Keratinocyte (primary cell): ENCODE data around the gene PRR13.

Source experiments
- EZH2 ChIP-seq: IDR thresholded peaks from one replicate; pipeline ENCODE4 v1.6.1; 2012; ENCODE audit warnings: inconsistent platforms, mild to moderate bottlenecking, low read length, moderate library complexity
- TF ChIP-seq, protein P1 (sequence below), 3 experiments: IDR thresholded peaks in 1 of 3; conservative IDR thresholded peaks in 1 of 3; optimal IDR thresholded peaks in 1 of 3; 2 replicates in 2 of 3; 3 replicates in 1 of 3; pipeline versions ENCODE3 to v1.5.1; 2011; ENCODE audit warnings: low read length in 3 of 3, mild to moderate bottlenecking in 3 of 3, moderate library complexity in 2 of 3, control low read depth in 1 of 3, inconsistent platforms in 1 of 3; ENCODE audit not compliant: insufficient read depth in 2 of 3; ENCODE audit errors: extremely low read depth in 1 of 3

DNA sequence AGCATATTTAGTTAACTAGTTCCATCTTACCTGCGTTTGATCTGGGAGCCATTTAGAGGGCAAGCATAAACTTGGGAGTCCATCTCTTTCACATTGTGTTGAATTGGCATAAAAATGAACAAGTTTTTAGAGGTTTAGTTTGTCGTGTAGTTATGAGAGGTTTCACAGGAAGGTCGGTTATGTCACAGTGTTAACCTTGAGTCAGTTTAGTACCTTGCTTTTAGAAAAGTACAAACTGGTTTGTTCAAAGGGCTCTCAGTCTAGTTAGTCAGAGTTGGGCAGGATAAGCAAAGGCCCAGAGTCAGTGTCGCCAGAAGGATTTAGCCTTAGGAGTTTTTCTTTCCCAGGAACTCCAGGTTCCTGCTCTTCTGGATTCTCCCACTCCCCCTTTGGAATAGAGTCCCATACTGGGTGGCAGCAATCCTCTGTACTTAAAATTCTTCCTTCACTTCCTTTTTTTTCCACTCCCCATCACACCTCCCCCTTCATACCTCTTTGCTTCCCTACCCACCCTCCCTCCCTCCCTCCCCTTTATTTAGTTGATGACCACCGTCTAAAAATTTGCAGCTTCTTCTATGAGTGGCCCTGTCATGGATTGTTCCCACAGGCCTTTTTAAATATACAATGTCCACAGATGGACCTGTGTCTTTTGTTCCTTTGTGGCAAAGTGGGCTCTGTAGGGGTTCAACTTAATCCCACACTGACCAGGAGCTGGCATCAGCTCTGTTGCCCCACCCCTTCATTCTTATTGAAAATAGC lies 22.4 kb downstream of the PRR13 start:
- TF ChIP-seq, protein P1, sequence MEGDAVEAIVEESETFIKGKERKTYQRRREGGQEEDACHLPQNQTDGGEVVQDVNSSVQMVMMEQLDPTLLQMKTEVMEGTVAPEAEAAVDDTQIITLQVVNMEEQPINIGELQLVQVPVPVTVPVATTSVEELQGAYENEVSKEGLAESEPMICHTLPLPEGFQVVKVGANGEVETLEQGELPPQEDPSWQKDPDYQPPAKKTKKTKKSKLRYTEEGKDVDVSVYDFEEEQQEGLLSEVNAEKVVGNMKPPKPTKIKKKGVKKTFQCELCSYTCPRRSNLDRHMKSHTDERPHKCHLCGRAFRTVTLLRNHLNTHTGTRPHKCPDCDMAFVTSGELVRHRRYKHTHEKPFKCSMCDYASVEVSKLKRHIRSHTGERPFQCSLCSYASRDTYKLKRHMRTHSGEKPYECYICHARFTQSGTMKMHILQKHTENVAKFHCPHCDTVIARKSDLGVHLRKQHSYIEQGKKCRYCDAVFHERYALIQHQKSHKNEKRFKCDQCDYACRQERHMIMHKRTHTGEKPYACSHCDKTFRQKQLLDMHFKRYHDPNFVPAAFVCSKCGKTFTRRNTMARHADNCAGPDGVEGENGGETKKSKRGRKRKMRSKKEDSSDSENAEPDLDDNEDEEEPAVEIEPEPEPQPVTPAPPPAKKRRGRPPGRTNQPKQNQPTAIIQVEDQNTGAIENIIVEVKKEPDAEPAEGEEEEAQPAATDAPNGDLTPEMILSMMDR (optimal IDR thresholded peaks at IDR 0.05 in 1 of 3, IDR thresholded peaks at IDR 0.05 in 1 of 3, conservative IDR thresholded peaks at IDR 0.05 in 1 of 3; ENCODE audit: extremely low read depth in 1 of 3, insufficient read depth in 2 of 3, low read length in 3 of 3): no peak
- TF ChIP-seq EZH2: no peak
